ENCODE measurements around the gene FCN1.

The FCN1 gene

GRCh38 chr9:134915046-134915985, 2.4 kb downstream of the FCN1 start:
- DNase-seq (ENCODE audit: low read depth, low spot score) = no peak

DNA sequence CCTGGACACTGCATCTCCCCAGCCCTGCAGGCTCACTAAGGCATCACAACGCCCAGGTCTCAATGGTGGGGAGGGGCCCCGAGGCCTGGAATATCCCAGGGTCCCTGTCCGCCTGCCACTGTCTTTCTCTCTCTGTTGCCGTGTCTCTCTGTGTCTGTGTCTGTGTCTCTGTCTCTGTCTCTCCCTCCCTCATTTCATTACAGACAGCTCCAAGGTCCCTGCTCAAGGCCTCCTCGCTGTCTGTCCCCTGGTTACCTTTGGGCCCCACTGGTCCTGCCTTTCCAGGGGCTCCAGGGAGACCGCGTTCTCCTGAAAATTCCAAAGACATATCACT, 3.2 kb downstream of the FCN1 start:
- DNase-seq (ENCODE audit: low read depth, low spot score) = no peak

- DNase-seq (ENCODE audit: low read depth, low spot score) = no peak
These were observed 3.8 kb downstream of the FCN1 start for GRCh38 chr9:134913713-134914500.

GRCh38 chr9:134913041-134913712, 4.5 kb downstream of the FCN1 start:
- no peak for DNase-seq (ENCODE audit: low read depth, low spot score)

DNA sequence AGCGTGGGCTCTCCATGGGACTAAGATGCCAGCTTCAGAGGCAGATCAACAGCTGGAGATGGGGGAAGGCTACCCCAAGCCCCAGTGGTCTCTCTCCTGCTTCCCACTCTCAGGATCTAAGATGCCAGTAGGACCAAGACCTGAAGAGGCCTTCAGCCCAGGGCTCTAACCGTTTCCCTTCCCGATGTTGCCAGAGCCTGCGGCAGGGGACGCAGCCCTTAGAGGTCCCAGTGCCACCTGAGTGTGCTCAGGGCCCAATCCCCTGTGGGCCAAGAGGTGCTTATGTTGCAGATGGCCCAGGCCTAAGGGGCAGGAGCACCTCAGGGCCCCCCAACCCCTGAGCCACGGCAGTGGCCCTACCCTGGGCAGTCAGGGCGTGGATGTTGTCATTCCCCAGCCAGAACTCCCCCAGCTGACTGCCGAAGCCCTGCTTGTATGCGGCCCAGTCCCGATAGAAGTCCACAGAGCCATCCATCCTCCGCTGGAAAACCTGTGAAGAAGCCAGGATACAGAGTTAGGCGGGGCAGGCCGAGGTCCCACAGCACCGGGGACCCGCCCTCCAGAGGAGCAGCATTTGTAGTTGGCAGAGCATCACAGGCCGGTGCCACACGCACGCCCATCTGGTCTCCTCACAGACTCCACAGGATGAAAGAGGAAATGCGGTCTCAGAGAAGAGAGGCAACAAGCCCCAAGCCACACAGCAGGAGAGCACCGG, 5.4 kb downstream of the FCN1 start:
- no peak for DNase-seq (ENCODE audit: low read depth, low spot score)

DNA sequence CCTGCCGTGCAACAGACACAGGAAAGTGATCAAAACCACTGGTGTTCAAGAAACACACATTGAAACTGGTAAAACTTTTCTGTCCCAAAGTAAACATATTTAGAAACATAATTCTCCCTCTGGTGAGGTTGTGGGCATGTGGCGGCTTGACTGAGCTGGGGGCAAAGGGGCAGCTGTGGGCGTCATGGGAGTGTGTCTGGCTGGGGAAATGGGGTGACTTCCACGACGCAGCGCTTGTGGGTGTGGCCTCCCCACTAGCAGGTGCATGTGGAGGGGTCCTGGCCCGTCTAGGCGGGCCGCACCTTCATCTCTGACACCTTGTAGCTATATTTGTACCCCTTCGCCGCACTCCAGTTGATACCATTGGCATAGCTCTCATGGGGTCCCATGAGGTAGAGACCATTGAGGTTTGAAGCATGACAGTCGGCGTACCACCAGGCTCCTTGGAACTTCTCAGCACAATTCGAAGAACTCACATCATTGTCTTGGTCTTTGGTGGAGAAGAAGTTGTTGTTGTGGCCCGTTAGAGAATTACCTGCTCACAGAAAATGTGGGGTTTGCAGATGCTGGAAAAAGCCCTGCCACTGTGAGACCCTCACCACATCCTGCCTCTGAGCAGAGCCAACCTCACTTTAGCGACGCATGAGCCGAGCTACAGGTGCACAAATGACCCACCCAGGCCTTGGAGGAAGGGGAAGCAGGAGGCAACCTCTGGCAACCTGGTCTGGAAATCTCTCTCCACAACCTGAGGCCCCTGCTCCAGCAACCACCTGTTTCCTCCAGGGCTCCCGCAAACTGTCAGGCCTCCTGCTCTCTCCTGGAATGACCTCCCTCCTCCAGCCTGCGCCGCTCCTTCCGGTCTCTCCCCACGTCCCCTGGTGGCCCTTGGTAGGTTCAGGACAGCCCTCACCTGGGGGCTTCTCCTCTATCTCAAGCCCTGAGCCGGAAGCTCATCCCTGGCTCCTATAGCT, 7.9 kb downstream of the FCN1 start:
- no peak for DNase-seq (ENCODE audit: low read depth, low spot score)

DNA sequence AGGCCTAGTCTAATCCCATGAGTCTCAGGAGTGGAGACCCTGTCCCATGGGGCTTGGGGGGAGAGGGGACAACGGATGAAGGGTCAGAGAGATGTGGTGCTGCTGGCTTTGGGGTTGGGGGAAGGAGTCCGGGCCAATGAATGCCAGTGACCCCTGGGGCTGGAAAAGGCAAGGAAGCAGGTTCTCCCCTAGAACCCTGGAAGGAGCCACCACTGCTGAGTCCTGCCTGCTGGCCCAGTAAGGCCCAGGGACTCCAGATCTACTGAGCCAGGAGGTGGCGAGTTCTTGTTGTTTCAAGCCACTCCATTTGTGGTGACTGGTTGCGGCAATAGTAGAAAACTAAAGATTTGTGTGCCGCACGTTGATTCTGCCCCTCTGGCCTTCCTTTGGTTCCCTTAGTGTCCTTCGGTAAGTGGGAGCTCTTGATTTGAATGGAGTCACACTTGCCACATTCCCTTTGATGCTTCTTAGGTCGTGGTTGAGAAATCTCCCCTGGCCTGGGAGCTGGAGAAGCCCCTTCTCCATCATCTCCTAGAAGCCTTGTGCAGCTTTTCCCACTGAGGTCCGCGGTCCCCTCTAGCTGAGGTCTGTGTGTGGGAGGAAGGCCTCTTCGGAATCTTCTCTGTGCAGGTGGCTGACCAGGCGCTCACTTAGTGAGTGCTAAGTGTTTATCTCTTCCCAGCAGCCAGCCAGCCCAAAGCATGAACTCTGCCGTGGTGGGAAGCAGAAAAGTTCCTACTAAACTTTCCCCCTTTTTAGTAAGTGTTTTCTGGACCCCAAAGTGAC, 9.0 kb downstream of the FCN1 start:
- no peak for DNase-seq (ENCODE audit: low read depth, low spot score)

DNA sequence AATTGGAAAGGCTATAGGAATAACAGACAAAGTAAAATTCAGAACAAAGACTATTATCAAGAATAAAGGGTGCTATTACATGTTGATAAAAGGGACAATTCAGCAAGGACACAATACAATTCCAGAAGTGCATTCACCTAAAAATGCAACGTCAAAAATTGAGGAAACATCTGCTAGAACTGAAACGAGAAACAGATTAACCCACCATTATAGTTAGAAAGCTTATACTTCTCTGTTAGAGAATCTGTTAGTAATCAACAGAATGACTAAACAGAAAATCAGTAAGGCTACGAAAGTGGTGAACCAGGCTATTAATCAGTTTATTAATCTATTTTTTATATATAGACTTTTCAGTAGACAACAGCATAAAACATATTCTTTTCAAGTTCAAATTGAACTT, 14.8 kb downstream of the FCN1 start:
- no peak for DNase-seq (ENCODE audit: low read depth, low spot score)

GRCh38 chr9:134899818-134900217, 17.9 kb downstream of the FCN1 start:
- no peak for DNase-seq (ENCODE audit: low read depth, low spot score)

GRCh38 chr9:134899168-134899567, 18.5 kb downstream of the FCN1 start:
- DNase-seq (ENCODE audit: low read depth, low spot score) = no peak

DNA sequence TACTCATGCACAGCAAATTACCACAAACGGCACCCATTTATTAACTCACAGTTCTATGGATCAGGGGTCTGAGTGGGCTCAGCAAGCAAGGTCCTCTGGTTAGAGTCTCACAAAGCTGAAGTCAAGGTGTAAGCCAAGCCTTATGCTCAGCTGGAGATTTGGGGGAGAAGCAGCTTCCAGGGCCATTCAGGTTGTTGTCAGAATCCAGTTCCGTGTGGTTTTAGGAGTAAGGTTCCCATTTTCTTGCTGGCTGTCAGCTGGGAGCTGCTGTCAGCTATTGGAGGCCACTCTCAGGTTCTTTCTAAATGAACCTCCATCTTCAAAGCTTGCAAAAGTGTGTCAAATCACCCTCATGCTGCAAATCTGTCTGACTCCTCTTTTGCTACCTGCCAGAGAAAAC, 19.4 kb downstream of the FCN1 start:
- no peak for DNase-seq (ENCODE audit: low read depth, low spot score)

DNA sequence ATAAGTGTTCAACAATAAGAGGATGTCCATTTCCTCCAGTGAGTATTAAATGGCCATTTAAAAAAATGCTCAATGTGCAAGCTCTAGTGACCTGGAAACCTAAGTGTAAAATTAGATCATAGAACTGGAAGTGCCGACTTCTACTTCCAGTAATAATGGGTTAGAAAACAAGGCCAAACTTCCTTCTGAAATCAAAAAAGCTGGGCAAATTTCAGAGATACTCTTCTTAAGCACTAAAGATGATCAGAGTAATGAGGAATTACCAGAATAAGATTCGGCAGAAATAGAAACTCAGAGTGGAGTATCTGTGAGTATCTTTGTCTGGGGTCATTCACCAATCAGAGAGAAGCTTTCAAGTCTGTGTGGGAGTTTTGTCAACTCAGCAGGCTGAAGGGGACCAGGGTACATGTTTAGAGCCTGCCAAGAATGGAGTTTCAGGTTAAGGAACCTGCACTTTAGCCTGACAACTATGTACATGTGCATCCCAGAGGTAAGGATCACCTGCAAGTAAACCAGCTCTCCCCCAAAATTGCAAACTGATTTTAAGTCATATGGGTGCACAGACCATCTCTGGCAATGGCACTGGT, 20.0 kb downstream of the FCN1 start:
- no peak for DNase-seq (ENCODE audit: low read depth, low spot score)

GRCh38 chr9:134896834-134897583, 20.7 kb downstream of the FCN1 start:
- DNase-seq (ENCODE audit: low read depth, low spot score) = no peak

DNA sequence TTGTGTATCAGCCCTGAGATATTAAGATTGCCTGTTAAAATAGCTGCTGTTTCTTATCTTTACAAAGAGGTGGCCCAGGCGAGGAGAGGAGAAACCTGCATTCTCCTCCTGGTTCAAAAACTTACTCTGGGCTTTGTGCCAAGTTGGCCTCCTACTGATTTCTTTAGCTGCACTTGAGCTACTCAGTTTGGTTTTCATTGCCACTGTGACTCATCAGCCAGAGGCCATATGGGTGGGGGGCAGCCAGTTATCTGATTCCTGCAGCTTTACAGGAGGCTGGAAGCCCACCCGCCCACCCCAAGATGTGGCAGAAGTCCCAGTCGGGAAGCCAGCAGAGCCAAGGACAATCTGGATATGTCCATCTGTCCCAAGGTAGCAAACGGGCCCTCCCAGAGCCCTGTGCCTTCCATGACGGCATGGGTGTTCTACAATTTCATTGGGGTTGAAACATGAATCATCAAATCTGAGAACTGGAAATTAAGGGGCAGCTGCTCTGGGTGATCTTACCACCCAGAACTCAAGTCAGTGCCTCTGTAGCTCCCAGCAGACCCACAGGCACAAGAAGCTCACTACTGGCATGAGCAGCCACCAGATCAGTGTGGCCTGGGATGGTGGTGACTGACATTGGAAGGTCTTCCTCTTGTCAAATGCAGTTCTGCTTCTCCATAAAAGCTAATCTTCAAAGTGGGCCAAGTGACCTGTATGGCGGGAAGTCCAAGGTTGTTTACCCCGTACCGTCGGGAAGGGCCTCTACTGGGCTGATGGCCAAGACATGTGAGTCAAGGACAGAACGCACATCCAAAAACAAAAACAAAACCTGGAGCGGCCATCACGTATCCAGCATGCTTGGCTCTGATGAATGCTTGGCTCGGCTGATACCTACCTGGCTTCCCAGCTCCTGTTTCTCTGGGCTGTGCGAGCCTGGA, 21.5 kb downstream of the FCN1 start:
- DNase-seq (ENCODE audit: low read depth, low spot score) = no peak

DNA sequence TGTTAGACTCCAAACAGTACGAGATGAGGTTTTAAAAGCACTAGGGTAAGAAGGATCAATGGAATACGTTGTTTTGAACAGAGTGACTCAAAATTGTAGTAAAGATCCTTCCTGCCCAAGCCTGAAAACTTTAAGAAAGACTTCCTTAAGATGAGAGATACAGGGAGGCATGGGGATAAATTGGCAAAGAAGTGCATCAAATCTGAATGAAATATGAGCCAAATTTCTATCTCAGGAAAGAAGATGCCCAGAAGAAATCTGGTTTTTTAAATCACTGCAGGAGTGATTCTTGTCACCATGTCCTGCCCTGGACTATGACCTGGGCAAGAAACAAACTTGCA, 22.2 kb downstream of the FCN1 start:
- DNase-seq (ENCODE audit: low read depth, low spot score) = no peak

- no peak for DNase-seq (ENCODE audit: low read depth, low spot score)
These were observed 22.6 kb downstream of the FCN1 start for GRCh38 chr9:134895097-134895496.

- DNase-seq (ENCODE audit: low read depth, low spot score) = no peak
These were observed 23.4 kb downstream of the FCN1 start for GRCh38 chr9:134894136-134894860.

Measured in ELF-1 (cell line).